Smooth muscle cell (in vitro differentiated cells): Measurements from ENCODE around the gene NUP214. TPM values are rescaled to one million over a fixed set of nuclear protein-coding genes. Genes with fewer than 3 reads are reported as not detected.
"Not testable (repeated sequence)": the region's sequence is repeated elsewhere in the genome, so short reads cannot be mapped to it uniquely, and the experiment has no call there.

Source experiments
- DNase-seq: peaks from one replicate; lab custom pipeline; 2025; ENCODE audit not compliant: unreplicated experiment; lab: John Stamatoyannopoulos, UW
- H2AFZ ChIP-seq: fragments of 200-600 bp; sonication (generic); 2 replicates; pipeline ENCODE4 v1.6.0; 2016; ENCODE audit warnings: antibody characterized with exemption, low read depth, mild to moderate bottlenecking
- H3F3A ChIP-seq: fragments of 200-600 bp; sonication (generic); 2 replicates; pipeline ENCODE4 v1.6.0; 2017; ENCODE audit warnings: antibody characterized with exemption, low read depth
- H3K27ac ChIP-seq: fragments of 200-600 bp; sonication (generic); 2 replicates; pipeline ENCODE4 v1.5.1; 2016; ENCODE audit warnings: low read depth, mild to moderate bottlenecking
- H3K27me3 ChIP-seq: fragments of 200-600 bp; sonication (generic); 2 replicates; pipeline ENCODE4 v1.6.1; 2016; ENCODE audit warnings: low read depth, mild to moderate bottlenecking
- H3K36me3 ChIP-seq: fragments of 200-600 bp; sonication (generic); 2 replicates; pipeline ENCODE4 v1.5.1; 2016; ENCODE audit warnings: low read depth
- H3K4me1 ChIP-seq: fragments of 200-600 bp; sonication (generic); 2 replicates; pipeline ENCODE4 v1.5.1; 2016; ENCODE audit warnings: low read depth
- H3K4me2 ChIP-seq: fragments of 200-600 bp; sonication (generic); 2 replicates; pipeline ENCODE4 v1.6.0; 2016; ENCODE audit warnings: mild to moderate bottlenecking
- H3K4me3 ChIP-seq: fragments of 200-600 bp; sonication (generic); 2 replicates; pipeline ENCODE4 v1.5.1; 2016; ENCODE audit warnings: mild to moderate bottlenecking
- H3K79me2 ChIP-seq: fragments of 200-600 bp; sonication (generic); 2 replicates; pipeline ENCODE4 v1.6.0; 2016; ENCODE audit warnings: low read depth, mild to moderate bottlenecking
- H3K9ac ChIP-seq: fragments of 200-600 bp; sonication (generic); 2 replicates; pipeline ENCODE4 v1.6.0; 2016; ENCODE audit warnings: low read depth
- H3K9me3 ChIP-seq: fragments of 200-600 bp; sonication (generic); replicated peaks from 2 replicates; pipeline ENCODE4 v1.5.1; 2016; ENCODE audit warnings: low read depth
- H4K20me1 ChIP-seq: fragments of 200-600 bp; sonication (generic); 2 replicates; pipeline ENCODE4 v1.6.0; 2016; ENCODE audit warnings: low read depth
- CTCF ChIP-seq: fragments of 200-600 bp; sonication (generic); IDR thresholded peaks from 2 replicates; pipeline ENCODE4 v1.5.1; 2017; ENCODE audit warnings: borderline replicate concordance, mild to moderate bottlenecking, antibody characterized with exemption; ENCODE audit not compliant: insufficient read depth, poor library complexity, severe bottlenecking
- WGBS: methylation state at CpG from one replicate; pipeline ENCODE4 v1.1.7; 2016; ENCODE audit warnings: low lambda C conversion rate; 5-methylcytosine and 5-hydroxymethylcytosine counted together
- polyA plus RNA-seq: library from polyadenylated mRNA; unstranded; fragments of >200 nt; fragmentation: Nextera tagmentation; extraction: Ambion mirVana; gene quantifications from 2 replicates; pipeline ENCODE4 v1.2.1, GENCODE V29; 2016
- total RNA-seq: library from RNA; depleted of rRNA; stranded (reverse); fragments of >200 nt; gene quantifications from 2 replicates; pipeline ENCODE4 v1.2.3, GENCODE V29; 2014

Gene NUP214
- total and polyA plus RNA-seq, 2 experiments from 2014 or later: 13.9 to 44.7 TPM

DNA sequence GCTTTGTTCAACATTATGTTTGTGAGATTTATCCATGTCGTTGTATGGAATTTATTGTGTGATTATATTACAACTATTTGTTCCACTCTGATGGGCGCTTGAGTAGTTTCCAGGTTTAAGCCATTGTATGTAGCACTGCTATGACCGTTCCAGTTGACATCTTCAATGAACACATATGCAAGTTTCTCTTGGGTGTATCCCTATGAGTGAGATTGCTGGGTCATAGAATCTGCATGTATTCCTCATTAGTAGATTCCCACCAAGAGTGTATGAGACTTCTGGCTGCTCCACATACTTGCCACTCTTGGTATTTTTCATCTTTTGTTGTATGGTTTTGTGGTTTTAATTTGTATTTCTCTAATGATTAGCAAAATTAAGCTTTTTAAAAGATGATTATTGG, 22.9 kb downstream of the NUP214 start:
- peaks cover 33% of the 10 kb centered on the region for H3K36me3 ChIP-seq
- 98% methylated on average over 3 of the region's 3 CpGs for WGBS

GRCh38 chr9:131148966-131149687, 23.7 kb downstream of the NUP214 start:
- Histone ChIP-seq H3K36me3 (peaks cover 33% of the 10 kb centered on the region), H3K27me3 (no peaks in the 10 kb centered on the region), H3K9ac (no peak overlapping the region), H3K4me2 (no peak overlapping the region), H3K4me1 (no peaks in the 10 kb centered on the region), H2AFZ (no peak overlapping the region), H4K20me1 (peaks cover 4% of the 10 kb centered on the region), H3K4me3 (no peak overlapping the region), H3F3A (no peaks in the 10 kb centered on the region), H3K79me2 (no peaks in the 10 kb centered on the region), H3K9me3 (no peaks in the 10 kb centered on the region), H3K27ac (no peak overlapping the region)
- no peak for DNase-seq
- 95% methylated on average over 7 of the region's 7 CpGs for WGBS
- no peak for TF ChIP-seq CTCF

More for the DNA sequence above, 22.9 kb downstream of the NUP214 start:
- H3K4me3 ChIP-seq: no peak overlapping the region
- no peak overlapping the region for H3K27ac ChIP-seq
- no peaks in the 10 kb centered on the region for H3K79me2 ChIP-seq
- H2AFZ ChIP-seq: no peak overlapping the region
- no peaks in the 10 kb centered on the region for H3K27me3 ChIP-seq
- H4K20me1 ChIP-seq: peaks cover 4% of the 10 kb centered on the region
- no peak overlapping the region for H3K4me2 ChIP-seq
- TF ChIP-seq CTCF: no peak
- no peaks in the 10 kb centered on the region for H3K4me1 ChIP-seq
- no peaks in the 10 kb centered on the region for H3K9me3 ChIP-seq
- no peaks in the 10 kb centered on the region for H3F3A ChIP-seq
- no peak for DNase-seq
- no peak overlapping the region for H3K9ac ChIP-seq

DNA sequence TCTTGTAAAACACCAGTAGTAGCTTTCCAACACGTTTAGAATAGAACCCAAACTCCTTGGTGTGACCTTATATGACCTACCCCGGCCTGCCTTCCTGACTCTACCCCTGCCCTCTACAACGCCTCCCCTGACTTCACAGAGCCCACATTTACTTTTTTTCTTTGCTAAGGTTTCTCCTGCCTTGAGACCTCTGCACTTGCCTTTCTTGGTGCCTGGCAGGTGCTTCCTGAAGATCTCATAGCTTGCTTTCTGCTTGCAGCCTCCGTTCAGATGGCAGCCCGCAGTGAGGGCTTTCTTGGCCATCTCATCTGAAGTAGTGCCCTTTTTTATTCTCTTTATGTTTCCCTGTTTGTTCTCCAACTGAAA, 24.3 kb downstream of the NUP214 start:
- Histone ChIP-seq H2AFZ (no peak overlapping the region), H3K9me3 (no peaks in the 10 kb centered on the region), H3K79me2 (no peaks in the 10 kb centered on the region), H3F3A (no peaks in the 10 kb centered on the region), H3K9ac (no peak overlapping the region), H3K4me1 (no peaks in the 10 kb centered on the region), H3K36me3 (peaks cover 30% of the 10 kb centered on the region), H4K20me1 (peaks cover 4% of the 10 kb centered on the region), H3K27ac (no peak overlapping the region), H3K4me2 (no peak overlapping the region), H3K27me3 (no peaks in the 10 kb centered on the region), H3K4me3 (no peak overlapping the region)
- DNase-seq: no peak
- WGBS: 92% methylated on average over 5 of the region's 5 CpGs
- no peak for TF ChIP-seq CTCF

- Histone ChIP-seq H3K9ac (no peak overlapping the region), H3K27ac (no peak overlapping the region), H2AFZ (no peak overlapping the region), H3K9me3 (no peaks in the 10 kb centered on the region), H3K79me2 (peaks cover 10% of the 10 kb centered on the region), H3K4me1 (no peaks in the 10 kb centered on the region), H3F3A (no peaks in the 10 kb centered on the region), H3K4me2 (no peak overlapping the region), H4K20me1 (peaks cover 29% of the 10 kb centered on the region), H3K27me3 (no peaks in the 10 kb centered on the region), H3K36me3 (peaks cover under 1% of the 10 kb centered on the region), H3K4me3 (no peak overlapping the region)
- WGBS: 98% methylated on average over 4 of the region's 4 CpGs
- DNase-seq: no peak
- TF ChIP-seq CTCF: no peak
These were observed 28.2 kb downstream of the NUP214 start for GRCh38 chr9:131153595-131153994.

- not testable (repeated sequence) for H3F3A ChIP-seq, H3K9ac ChIP-seq, H3K9me3 ChIP-seq, H3K4me3 ChIP-seq, H3K4me1 ChIP-seq, H3K27ac ChIP-seq, DNase-seq, H3K4me2 ChIP-seq, H3K27me3 ChIP-seq, H2AFZ ChIP-seq, H3K79me2 ChIP-seq
- Histone ChIP-seq H3K36me3 (peaks cover 21% of the 10 kb centered on the region), H4K20me1 (peaks cover 24% of the 10 kb centered on the region)
- 92% methylated on average over 1 of the region's 1 CpG for WGBS
These were observed 33.3 kb downstream of the NUP214 start for GRCh38 chr9:131158673-131159072.
